Cardiac fibroblast (primary cell): ENCODE results near the gene CNOT11.

Source experiments
- DNase-seq, 2 donors: peaks; one replicate each; pipeline versions ENCODE4 v3.0.0 to v3.0.0-alpha.2; 2010; ENCODE audit warnings: low read depth in 2 of 2
- H3K4me3 ChIP-seq, 2 donors: replicated peaks in 1 of 2; 1 replicate in 1 of 2; 2 replicates in 1 of 2; pipeline ENCODE4 v1.5.1; 2011; ENCODE audit warnings: low read depth in 2 of 2, low read length in 2 of 2, mild to moderate bottlenecking in 2 of 2, moderate library complexity in 1 of 2
- TF ChIP-seq, protein P1 (sequence below): IDR thresholded peaks from one replicate; pipeline ENCODE4 v1.5.1; 2011; ENCODE audit warnings: low read depth, mild to moderate bottlenecking, low read length, inconsistent platforms

CNOT11 gene

DNA sequence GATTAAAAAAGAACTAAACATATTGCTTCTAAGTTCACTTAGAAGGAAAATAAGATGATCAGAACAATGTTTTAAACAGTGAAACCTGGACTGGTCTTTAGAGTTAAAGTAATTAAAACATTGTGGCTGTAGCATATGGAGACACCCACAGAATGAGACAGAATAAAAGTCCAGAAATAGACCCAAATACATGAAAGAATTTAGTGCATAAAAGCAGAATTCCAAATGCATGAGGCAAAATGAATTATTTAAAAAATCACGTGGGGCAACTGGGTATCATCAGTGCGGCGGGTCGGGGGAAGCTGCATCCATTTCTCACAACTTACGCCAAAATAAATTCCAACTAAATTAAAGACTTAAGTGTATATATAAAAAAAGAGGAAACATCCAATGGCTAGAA, 43.7 kb downstream of the CNOT11 start:
- no peak overlapping the region for H3K4me3 ChIP-seq
- DNase-seq = no peak
- TF ChIP-seq, protein P1, sequence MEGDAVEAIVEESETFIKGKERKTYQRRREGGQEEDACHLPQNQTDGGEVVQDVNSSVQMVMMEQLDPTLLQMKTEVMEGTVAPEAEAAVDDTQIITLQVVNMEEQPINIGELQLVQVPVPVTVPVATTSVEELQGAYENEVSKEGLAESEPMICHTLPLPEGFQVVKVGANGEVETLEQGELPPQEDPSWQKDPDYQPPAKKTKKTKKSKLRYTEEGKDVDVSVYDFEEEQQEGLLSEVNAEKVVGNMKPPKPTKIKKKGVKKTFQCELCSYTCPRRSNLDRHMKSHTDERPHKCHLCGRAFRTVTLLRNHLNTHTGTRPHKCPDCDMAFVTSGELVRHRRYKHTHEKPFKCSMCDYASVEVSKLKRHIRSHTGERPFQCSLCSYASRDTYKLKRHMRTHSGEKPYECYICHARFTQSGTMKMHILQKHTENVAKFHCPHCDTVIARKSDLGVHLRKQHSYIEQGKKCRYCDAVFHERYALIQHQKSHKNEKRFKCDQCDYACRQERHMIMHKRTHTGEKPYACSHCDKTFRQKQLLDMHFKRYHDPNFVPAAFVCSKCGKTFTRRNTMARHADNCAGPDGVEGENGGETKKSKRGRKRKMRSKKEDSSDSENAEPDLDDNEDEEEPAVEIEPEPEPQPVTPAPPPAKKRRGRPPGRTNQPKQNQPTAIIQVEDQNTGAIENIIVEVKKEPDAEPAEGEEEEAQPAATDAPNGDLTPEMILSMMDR = no peak

DNA sequence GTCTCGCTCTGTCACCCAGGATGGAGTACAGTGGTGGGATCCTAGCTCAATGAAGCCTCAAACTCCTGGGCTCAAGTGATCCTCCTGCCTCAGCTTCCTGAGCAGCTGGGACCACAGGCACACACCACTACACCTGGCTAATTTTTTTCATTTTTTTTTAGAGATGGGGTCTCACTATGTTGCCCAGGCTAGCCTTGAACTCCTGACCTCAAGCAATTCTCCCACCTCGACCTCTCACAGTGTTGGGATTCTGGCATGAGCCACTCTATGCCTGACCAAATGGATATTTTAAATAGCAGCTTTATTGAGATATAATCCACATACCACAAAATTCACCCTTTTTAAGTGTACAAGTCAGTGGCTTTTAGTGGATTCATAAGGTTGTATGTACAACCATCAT, 44.7 kb downstream of the CNOT11 start:
- TF ChIP-seq, protein P1 = no peak
- no peak overlapping the region for H3K4me3 ChIP-seq
- no peak for DNase-seq

DNA sequence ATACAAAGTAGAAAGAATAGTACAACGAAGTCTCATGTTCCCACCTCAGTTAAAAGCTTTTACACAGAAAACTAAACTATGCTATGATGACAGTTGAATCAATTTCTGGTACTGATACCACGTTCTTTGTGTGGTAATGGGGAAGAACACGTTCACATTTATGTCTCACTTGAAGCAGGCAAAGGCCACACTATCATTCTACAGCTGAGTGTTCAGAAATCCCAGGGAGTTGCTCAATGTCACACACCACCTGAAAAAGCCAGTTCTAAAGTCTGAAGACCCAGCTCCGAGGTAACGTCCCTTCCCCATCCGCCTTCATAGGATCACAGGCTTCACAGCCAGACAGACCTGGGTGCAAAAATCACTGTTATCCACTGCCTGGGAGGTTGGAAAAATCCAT, 46.9 kb downstream of the CNOT11 start:
- H3K4me3 ChIP-seq = no peak overlapping the region
- TF ChIP-seq, protein P1 = no peak
- DNase-seq = no peak

DNA sequence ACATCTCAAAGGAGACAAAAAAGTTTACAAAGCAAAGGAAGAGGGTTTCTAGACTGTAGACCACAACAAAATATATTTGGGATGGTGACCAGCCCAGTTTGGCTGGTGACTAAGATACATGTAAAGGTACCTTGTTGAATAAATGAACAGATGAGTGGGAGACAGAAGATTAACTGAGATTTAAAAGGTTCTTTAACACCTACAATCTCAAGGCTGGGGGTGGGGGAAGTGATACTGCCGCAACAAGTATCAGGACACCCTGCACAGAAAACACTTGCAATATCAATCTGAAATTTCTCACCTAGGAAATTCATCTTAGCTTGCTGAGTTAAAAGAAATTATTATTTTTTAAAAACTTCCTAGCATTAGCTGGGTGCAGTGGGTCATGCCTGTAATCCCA, 47.5 kb downstream of the CNOT11 start:
- TF ChIP-seq, protein P1 = no peak
- no peak overlapping the region for H3K4me3 ChIP-seq
- no peak for DNase-seq

DNA sequence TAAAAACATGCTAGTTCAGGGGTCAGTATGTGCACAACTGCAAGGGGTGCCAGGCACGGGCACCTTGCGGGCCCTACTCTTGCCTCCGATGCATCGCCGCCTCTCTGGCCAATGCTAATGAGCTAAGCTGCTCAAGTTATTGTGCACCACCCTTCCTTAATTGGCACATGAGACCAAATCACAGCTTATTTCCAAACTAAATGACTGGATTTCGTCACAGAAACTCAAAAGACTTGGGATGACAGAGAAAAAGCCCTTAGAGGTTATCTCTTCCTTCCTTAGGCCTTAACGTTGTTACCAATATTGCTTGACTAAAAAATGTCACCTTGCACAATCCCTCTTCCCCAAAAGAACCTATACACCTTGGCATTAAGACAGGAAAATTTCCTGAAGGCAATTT, 48.1 kb downstream of the CNOT11 start:
- no peak overlapping the region for H3K4me3 ChIP-seq
- TF ChIP-seq, protein P1 = no peak
- no peak for DNase-seq

DNA sequence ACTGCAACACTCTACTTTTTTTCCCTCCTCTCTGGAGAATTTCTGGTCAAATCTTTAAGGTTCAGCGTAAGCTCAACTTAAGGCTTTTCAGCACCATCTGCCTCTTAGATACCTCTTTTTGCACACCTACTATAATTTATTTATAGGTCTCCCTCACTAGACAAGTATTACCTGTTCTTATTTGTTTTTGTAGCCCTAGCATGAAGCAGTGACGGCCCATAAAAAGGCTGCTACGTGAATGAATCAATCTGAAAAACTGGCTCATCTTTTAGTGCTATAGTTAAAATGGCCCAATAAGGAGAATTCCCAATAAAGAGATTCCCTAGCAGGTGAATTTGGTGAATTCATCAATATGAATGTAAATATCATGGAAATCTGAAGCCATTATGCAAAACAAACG, 49.3 kb downstream of the CNOT11 start:
- no peak for DNase-seq
- no peak overlapping the region for H3K4me3 ChIP-seq
- TF ChIP-seq, protein P1 = no peak

DNA sequence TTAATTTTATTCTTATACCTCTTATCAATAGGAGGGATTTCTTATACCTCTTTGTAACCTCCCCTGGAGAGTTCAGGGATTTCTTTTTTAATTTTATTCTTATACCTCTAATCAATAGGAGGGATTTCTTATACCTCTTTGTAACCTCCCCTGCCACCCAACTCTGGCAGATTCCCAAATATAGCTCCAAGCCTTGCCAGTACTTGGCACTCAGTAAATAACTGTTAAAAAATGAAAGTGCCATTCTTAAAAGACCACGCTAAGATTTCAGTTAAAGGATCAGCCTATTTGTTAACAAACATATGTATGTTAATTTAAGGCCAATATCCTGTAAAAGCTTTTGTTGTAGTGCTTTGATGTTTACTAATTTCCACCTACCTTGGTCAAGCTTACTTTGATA, 51.0 kb downstream of the CNOT11 start:
- TF ChIP-seq, protein P1 = no peak
- no peak overlapping the region for H3K4me3 ChIP-seq
- no peak for DNase-seq
